SW 1271 (cell line): Measurements from ENCODE around the gene ATAD1.
"Not testable (repeated sequence)": the region's sequence is repeated elsewhere in the genome, so short reads cannot be mapped to it uniquely, and the experiment has no call there.

ENCODE experiments used
- DNase-seq, 2 experiments: peaks; one replicate each; lab custom pipeline; 2025; lab: John Stamatoyannopoulos, UW

The ATAD1 gene, protein sequence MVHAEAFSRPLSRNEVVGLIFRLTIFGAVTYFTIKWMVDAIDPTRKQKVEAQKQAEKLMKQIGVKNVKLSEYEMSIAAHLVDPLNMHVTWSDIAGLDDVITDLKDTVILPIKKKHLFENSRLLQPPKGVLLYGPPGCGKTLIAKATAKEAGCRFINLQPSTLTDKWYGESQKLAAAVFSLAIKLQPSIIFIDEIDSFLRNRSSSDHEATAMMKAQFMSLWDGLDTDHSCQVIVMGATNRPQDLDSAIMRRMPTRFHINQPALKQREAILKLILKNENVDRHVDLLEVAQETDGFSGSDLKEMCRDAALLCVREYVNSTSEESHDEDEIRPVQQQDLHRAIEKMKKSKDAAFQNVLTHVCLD

DNA sequence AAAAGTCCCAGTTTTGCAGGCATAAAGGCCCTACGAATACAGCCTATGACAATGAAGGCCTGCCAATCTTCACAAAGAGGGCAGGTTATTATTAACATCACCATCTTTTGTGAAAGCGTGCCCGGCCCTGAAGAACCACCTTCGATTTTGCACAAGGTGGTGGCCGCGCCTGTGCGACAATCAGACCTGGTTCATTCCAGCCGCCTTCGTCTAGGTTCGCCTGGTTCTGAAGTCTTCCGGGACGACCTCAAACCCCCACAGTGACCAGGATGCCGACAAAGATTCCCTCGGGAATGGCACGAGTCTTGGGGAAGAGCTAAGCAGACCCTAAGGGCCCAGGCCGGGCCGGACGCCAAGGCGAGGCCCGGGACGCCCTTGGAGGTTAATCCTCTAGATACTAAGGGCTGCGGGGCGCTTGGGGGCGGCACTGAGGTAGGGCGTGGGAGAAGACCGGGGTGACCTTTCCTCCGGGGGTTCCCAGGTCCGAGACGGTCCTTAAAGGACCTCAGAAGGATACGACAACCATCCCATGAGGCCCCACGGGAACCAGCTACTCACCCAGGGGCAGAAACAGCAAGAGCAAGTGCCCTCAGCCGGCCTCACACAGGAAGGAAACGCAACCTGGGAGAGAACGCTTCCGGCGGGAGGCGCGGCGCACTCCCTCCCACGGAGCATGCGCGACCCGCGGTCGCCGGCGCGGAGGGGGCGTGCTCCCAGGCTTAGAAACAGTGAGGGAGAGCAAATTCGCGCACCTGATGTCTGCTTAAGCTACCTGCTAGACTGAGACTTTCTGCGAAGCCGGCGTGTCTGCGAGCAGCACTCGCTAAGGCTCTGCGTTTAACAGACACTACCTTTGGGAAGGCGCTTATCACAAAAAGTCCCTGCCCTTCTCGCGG lies at the start of gene ATAD1:
Gene ATAD1, minus strand, starts transcription at position 618 of the 896 bp plus-strand sequence. CDS start 3,627 bp downstream, outside the sequence.
- DNase-seq, result peak; percentile 47 to 83

DNA sequence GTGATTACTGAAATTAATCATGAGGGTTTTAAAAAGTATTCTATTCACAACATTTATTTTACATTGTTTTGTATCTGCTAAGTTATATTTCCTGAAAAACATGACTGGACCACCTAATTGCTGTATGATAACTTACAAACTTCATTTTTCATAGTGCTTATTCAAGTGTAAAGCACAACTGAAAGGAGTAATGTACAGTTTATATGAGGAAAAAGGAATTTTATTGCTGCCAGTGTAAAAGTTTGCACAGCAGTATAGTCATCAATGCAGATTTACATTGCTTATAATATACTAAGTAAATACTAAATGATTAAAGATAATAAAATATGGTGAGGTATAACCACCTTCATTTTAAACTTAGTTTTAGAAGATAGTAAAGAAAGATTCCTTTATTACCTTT lies 49.4 kb upstream of the ATAD1 start:
- DNase-seq, result no peak

DNA sequence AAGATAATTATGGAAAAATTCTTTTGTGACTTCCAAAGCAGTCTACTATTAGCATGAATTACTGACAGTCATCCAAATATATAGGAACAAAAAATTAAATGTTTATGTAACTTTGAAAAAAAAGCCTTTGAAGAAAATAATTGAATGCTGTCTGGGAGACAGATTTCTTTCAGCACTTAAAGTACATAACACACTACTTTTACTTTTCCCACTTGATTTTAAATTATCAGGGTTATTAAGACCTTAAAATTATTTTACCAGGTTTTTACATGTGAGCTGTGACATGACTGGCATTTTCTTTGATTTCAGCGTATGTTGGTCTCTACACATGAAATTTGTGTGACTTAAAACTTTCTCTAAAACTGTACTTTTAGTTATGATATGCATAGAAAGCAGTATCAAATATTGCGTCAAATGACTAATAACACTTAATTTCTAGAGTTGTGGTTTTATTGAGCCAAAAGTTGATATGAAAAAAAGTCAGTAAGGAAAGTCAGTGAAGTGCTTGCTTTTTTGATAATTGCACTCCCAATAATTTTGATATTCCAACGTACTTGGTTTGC lies 48.5 kb upstream of the ATAD1 start:
- DNase-seq, result no peak

DNA sequence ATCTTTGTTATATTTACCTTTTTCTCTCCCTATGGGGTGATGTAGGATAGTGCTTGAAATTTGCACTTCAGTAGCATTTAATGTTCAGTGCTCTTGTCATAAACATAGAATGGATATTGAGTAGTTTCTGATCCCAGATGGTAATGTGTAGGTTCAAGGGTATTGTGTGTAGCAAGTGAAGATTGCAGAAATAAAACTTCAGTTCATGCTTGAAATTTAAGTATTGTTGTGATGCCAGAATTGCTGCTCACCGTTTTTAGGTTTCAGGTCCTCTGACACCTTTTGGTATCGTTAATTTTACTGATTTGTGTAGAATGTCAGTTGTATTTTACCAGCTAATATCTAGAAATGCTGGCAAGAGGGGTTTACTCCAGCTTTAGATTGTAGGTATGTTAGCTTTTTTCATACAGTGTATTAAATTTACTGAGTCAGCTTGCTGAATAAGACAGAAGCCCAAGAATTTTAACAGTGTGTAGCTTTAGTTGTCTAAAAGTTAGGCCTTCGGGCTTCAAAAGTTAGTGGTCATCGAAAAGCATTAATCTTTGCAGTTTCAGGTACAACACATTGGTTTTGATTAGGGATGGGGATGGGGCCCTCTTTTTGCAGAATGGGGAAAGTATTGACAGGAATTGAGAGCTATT lies 47.3 kb upstream of the ATAD1 start:
- no peak for DNase-seq

DNA sequence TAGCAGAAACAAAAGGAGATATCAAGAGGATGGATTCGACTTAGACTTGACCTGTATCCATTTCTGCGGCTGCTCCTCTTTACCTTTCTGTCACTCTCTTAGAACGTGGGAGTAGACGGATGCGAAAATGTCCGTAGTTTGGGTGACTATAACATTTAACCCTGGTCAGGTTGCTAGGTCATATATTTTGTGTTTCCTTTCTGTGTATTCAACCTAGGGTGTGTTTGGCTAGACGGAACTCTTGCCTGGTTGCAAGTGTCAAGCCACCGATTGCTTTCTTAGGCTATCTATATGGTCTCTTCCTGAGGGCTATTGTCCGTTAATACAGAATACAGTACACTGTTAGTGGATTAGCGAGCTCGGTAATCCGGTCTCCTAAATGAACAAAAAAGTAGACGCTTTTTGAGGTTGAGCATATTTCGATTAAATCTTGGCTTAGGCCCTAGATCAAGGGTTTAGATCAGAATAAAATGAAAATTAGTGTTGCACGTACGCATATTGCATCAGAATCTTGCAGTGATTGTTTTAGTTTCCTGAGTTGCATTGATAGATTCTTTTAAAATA lies 46.6 kb upstream of the ATAD1 start:
- no peak for DNase-seq

DNA sequence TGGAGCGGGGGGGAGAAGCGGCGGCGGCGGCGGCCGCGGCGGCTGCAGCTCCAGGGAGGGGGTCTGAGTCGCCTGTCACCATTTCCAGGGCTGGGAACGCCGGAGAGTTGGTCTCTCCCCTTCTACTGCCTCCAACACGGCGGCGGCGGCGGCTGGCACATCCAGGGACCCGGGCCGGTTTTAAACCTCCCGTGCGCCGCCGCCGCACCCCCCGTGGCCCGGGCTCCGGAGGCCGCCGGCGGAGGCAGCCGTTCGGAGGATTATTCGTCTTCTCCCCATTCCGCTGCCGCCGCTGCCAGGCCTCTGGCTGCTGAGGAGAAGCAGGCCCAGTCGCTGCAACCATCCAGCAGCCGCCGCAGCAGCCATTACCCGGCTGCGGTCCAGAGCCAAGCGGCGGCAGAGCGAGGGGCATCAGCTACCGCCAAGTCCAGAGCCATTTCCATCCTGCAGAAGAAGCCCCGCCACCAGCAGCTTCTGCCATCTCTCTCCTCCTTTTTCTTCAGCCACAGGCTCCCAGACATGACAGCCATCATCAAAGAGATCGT lies 46.0 kb upstream of the ATAD1 start:
- DNase-seq, result not testable (repeated sequence)

DNA sequence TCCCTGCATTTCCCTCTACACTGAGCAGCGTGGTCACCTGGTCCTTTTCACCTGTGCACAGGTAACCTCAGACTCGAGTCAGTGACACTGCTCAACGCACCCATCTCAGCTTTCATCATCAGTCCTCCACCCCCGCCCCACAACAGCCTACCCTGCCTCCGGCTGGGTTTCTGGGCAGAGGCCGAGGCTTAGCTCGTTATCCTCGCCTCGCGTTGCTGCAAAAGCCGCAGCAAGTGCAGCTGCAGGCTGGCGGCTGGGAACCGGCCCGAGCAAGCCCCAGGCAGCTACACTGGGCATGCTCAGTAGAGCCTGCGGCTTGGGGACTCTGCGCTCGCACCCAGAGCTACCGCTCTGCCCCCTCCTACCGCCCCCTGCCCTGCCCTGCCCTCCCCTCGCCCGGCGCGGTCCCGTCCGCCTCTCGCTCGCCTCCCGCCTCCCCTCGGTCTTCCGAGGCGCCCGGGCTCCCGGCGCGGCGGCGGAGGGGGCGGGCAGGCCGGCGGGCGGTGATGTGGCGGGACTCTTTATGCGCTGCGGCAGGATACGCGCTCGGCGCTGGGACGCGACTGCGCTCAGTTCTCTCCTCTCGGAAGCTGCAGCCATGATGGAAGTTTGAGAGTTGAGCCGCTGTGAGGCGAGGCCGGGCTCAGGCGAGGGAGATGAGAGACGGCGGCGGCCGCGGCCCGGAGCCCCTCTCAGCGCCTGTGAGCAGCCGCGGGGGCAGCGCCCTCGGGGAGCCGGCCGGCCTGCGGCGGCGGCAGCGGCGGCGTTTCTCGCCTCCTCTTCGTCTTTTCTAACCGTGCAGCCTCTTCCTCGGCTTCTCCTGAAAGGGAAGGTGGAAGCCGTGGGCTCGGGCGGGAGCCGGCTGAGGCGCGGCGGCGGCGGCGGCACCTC lies 45.3 kb upstream of the ATAD1 start, which contains the start of the genes KLLN and PTEN:
Gene KLLN, minus strand, starts transcription at position 481 of the 891 bp plus-strand sequence. CDS start 1,046 bp downstream, outside the sequence.
Gene PTEN, plus strand, starts transcription at position 573 of the 891 bp plus-strand sequence. CDS start 845 bp downstream, outside the sequence.
- DNase-seq, result peak; percentile 64 to 82

DNA sequence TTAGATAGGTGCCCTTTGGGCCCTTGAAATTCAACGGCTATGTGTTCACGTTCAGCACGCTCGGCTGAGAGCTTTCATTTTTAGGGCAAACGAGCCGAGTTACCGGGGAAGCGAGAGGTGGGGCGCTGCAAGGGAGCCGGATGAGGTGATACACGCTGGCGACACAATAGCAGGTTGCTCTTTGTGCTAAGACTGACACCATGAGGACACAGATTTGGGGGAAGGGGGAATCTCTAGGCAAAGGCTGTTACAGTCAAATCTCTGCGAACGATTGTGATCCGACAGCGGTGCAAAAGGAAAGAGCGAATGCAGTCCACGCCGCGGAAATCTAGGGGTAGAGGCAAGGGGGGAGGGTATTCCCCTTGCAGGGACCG lies 44.6 kb upstream of the ATAD1 start:
- DNase-seq, result peak in 1 of 2 experiments; percentile 56

DNA sequence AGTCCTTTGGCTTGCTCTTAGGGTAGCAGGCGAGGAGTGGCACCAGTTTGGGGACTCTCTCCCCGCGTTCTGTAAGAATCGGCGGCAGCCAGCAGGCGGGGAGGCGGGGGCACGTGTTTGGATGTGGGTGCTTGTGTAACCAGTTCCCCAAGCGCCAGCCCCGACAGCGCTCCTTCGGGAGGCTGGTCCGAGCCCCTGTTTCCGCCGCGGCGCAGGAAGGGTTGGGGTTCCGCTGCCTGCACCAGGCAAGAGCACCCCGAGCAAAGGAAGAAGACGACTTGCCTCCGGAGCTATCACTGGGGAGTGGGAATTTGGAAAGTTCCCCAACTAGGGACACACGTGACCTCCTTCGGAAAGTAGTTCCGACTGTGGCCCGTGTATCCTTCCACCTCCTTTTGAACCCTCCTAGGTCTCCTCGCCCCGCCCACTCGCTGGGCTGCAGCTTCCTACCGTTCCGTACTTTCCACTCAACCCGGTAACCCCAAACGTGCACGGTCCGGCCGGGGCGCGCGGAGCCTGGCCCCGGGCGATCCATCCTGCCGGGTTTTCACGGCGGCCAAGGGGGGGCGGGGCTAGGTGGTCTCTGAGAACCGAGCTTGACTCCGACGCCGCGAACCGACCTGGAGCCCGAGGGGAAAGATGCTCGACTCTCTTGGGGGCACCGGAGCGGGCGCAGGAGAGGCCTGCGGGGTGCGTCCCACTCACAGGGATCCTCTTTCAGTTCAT lies 44.1 kb upstream of the ATAD1 start:
- peak; percentile 79 to 93 for DNase-seq

DNA sequence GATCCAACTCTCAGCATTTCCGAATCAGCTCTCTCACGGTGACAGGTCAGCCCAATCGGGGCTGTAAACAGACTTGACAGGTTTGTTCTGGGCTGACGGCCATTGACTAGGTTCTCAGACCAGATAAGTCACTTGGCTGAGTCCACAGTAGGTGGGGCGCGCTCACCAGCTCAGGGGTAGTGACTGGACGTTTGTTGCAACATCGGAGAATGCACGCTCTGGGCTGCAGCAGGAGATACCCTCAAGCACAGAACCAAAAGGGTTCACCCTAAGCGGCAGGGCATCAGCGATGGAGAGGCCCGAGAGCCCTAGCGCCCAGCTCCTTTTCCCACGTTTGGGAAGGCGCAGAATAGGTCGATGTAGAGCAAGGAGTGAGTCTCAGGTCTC lies 43.5 kb upstream of the ATAD1 start:
- DNase-seq, result no peak

DNA sequence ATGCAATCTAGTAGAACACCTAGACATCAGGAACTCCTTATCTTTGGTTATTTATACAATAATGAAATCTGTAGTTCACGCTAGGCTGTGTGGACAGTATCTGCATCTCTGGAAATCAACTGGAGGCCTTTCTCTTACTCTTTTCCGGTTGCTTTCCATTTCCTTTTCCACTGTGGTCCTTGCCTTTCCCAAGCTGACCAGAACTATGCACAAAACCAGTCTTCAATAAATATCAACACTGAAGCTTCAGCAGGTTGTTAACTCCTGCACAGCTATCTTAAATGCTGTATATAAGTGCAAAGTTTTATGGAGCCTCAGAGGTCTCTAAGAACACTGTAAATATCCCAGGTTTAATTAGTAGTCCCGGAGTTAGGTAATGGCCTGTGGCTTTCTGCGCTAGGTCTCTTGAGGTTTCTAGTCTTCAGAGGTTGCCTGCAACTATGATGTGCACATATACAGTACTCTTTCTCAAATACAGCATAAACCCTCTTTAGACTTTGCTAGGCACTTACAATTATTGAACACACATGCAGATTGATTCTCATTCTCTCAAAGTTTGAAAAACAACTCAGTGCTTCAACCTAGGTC lies 42.9 kb upstream of the ATAD1 start:
- DNase-seq, result no peak

DNA sequence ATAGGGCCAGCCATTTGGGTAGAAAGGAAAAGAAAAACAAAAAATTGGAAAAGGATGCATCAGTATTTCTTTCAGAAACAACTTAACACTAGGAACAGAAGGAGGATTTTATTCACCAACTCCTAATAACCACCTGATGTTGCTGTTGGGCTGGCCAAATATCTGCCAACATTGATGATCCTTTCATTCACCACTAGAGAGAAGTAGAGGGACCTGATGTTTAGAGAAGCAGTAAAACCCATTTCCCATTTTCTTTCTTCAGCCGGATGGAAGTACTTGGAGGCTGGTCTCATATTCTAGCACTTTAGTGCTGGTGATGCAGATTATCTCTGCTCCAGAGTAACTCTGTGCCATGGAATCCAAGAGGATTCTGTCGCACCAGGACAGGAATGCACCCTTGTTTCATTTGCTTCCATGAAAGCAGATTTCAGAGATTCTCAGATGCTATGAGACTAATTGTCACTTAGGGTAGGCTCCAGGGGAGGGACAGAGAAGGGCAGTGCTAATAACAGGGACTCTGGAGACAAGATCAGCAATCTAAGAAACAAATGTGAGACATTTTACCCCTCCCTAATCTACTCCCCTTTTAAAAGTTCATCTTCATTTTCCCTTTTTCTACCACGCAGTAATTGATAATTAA lies 42.2 kb upstream of the ATAD1 start:
- peak; percentile 24 to 74 for DNase-seq

DNA sequence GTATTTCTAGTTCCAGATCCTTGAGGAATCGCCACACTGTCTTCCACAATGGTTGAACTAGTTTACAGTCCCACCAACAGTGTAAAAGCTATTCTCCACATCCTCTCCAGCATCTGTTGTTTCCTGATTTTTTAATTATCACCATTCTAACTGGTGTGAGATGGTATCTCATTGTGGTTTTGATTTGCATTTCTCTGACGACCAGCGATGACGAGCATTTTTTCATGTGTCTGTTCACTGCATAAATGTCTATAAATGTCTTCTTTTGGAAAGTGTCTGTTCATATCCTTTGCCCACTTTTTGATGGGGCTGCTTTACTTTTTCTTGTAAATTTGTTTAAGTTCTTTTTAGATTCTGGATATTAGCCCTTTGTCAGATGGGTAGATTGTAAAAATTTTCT lies 37.6 kb upstream of the ATAD1 start:
- DNase-seq, result not testable (repeated sequence)

DNA sequence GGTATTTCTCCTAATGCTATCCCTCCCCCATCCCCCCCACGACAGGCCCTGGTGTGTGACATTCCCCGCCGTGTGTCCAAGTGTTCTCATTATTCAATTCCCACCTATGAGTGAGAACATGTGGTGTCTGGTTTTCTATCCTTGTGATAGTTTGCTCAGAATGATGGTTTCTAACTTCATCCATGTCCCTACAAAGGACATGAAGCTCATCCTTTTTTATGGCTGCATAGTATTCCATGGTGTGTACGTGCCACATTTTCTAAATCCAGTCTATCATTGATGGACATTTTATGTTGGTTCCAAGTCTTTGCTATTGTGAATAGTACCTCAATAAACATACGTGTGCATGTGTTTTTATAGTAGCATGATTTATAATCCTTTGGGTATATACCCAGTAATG lies 37.2 kb upstream of the ATAD1 start:
- not testable (repeated sequence) for DNase-seq

DNA sequence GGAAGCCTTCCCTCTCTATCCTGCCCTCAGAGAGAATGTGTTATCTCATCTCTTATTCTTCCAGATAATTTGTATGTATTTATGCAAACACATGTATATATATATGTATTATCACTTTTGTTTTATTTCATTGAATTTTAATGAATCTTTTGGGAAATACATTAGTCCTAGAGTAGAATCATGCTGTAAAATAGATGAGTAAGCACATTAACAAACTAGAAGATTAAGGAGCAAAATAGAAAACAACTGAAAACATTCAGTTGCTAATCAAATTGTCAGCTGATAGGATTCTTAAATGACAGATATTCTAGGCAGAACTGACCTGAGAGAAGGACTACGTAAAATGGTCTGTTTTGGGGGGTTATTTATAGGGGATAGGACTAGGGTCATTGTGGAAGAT lies 34.1 kb upstream of the ATAD1 start:
- DNase-seq, result no peak

DNA sequence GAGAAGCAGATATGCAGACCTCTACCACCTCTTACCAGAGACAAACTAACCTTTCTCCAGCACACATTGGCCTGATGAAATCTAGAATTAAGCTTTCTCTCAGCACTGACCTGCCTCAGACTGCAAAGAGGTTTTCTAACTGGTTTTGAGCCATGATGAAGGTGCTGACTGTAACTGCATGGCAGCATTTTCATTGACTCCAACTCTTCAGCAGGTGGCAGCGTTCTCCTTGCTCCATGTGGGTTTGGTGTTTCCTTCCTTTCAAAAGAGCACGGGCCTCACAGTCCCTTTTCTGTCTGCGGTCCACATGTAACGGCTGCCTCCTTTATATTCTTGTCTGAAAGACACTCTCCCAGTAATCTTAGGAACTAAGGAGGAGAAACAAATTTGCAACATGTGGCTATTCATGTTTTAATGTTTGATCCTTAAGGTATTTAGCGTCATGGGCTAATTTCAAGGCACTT lies 32.7 kb upstream of the ATAD1 start:
- DNase-seq, result peak in 1 of 2 experiments; percentile 44

DNA sequence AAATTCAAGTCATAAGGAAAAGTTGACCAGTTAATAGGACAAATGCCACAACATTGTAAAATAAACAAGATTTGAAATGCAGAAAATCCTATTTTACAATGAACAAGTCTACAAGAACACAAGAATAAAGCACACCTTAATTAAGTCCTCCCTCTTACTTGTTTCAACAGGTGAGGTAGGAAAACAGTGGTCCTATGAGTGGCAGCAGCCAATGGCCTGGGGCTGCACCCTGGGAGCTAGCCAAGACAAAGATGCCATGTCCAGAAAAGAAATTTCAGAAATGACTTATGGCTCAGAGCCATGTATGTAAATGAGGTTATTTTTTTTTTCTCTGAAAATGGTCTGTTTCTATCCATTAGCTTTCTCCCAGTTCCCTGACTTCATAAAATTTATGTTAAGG lies 31.0 kb upstream of the ATAD1 start:
- no peak for DNase-seq

DNA sequence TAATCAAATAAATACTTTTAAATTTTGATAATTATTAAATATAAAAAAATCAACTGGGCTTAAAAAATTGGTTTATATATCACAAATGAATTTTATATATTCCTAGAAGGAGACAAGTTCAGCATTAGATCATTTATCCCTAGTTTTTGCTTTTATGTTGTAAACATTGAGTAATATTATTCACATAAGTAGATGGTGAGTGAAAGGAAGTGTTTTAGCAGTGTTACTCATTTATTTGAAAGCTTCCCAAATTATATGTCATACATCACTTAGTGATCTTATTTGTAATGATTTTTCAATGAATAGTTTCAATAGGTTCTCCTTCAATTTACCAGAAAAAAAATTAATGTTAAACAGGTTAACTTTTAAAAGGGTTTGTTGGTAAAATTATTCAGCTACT lies 29.5 kb upstream of the ATAD1 start:
- DNase-seq, result no peak

DNA sequence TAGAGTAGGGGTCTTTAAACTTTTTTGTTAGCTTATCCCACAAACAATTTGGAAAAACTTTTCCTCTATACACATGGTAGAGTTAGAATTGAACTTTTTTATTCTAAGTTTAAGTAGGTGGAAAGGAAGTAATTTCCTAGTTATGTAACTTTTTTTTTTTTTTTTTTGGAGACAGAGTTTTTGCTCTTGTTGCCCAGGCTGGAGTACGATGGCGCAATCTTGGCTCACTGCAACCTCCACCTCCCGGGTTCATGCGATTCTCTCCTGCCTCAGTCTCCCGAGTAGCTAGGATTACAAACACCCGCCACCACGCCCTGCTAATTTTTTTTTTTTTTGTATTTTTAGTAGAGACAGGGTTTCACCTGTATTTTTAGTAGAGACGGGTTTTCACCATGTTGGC lies 28.7 kb upstream of the ATAD1 start:
- not testable (repeated sequence) for DNase-seq
